Measurements from ENCODE around the gene SMIM24. TPM values are rescaled to one million over a fixed set of nuclear protein-coding genes. Genes with fewer than 3 reads are reported as not detected.

SMIM24 gene
- polyA plus RNA-seq, 1 experiment = 0.12 TPM

- Histone ChIP-seq H3K27me3 (ENCODE audit: control insufficient read depth, insufficient read depth, low read length) (0 out of 2 replicates have a peak, but pooled peaks cover 1% of the 10 kb centered on the region), H3K36me3 (ENCODE audit: control insufficient read depth, insufficient read depth, low read length) (no peaks in the 10 kb centered on the region), H3K4me3 (ENCODE audit: low read depth, low read length) (no peak overlapping the region)
- ChIA-PET CTCF (interaction anchor here (1.1 to 6.4 kb wide), 4 partner anchors 10 to 170 kb away, joined by 3 to 62 read pairs (median 44); partner anchors contain the start of gene SMIM44), POLR2A (no interaction called here)
- DNase-seq (ENCODE audit: low read depth) = no peak
- no peak for TF ChIP-seq CTCF (IDR thresholded peaks at IDR 0.05; ENCODE audit: insufficient read depth, low read depth, low read length)
Measured at GRCh38 chr19:3474614-3475013, 5.7 kb downstream of the SMIM24 start.

GRCh38 chr19:3474010-3474409 lies 6.3 kb downstream of the SMIM24 start:
- ChIA-PET CTCF (interaction anchor here (1.1 to 6.4 kb wide), 6 partner anchors 10 to 169 kb away, joined by 3 to 62 read pairs (median 28); partner anchors contain the start of gene SMIM44), POLR2A (no interaction called here)
- TF ChIP-seq CTCF (IDR thresholded peaks at IDR 0.05; ENCODE audit: insufficient read depth, low read depth, low read length) = no peak
- Histone ChIP-seq H3K36me3 (ENCODE audit: control insufficient read depth, insufficient read depth, low read length) (no peaks in the 10 kb centered on the region), H3K4me3 (ENCODE audit: low read depth, low read length) (no peak overlapping the region), H3K27me3 (ENCODE audit: control insufficient read depth, insufficient read depth, low read length) (0 out of 2 replicates have a peak, but pooled peaks cover 1% of the 10 kb centered on the region)
- no peak for DNase-seq (ENCODE audit: low read depth)

GRCh38 chr19:3471954-3472655 lies 8.2 kb downstream of the SMIM24 start:
- POLR2A ChIA-PET = no interaction called here
- Histone ChIP-seq H3K27me3 (ENCODE audit: control insufficient read depth, insufficient read depth, low read length) (no peaks in the 10 kb centered on the region), H3K4me3 (ENCODE audit: low read depth, low read length) (no peak overlapping the region), H3K36me3 (ENCODE audit: control insufficient read depth, insufficient read depth, low read length) (no peaks in the 10 kb centered on the region)
- CTCF ChIA-PET = interaction anchor here (0.6 to 6.4 kb wide), 36 partner anchors 8 to 508 kb away, joined by 3 to 62 read pairs (median 4); partner anchors contain the start of gene SMIM44
- peak; percentile 95 for TF ChIP-seq CTCF (IDR thresholded peaks at IDR 0.05; ENCODE audit: insufficient read depth, low read depth, low read length)
- no peak for DNase-seq (ENCODE audit: low read depth)

- DNase-seq (ENCODE audit: low read depth) = no peak
- no peaks in the 10 kb centered on the region for H3K27me3 ChIP-seq (ENCODE audit: control insufficient read depth, insufficient read depth, low read length)
- no peak for TF ChIP-seq CTCF (IDR thresholded peaks at IDR 0.05; ENCODE audit: insufficient read depth, low read depth, low read length)
- peaks cover under 1% of the 10 kb centered on the region; the same call in 1 of the 2 replicates for H3K36me3 ChIP-seq (ENCODE audit: control insufficient read depth, insufficient read depth, low read length)
- POLR2A ChIA-PET = no interaction called here
- H3K4me3 ChIP-seq (ENCODE audit: low read depth, low read length) = no peak overlapping the region
- CTCF ChIA-PET = interaction anchor here (0.9 to 6.4 kb wide), 18 partner anchors 9 to 166 kb away, joined by 3 to 62 read pairs (median 5); partner anchors contain the start of genes SMIM24 and SMIM44
Measured at GRCh38 chr19:3470500-3471128, 9.7 kb downstream of the SMIM24 start.
